PC-9 (cell line): ENCODE data around the gene SYDE2. TPM values are rescaled to one million over a fixed set of nuclear protein-coding genes. Genes with fewer than 3 reads are reported as not detected.

Experiments used
- BruUV-seq: library from RNA; stranded (reverse); fragments of 400-500 nt; replicated peaks from 2 replicates; lab custom pipeline; 2021; lab: Mats Ljungman, UMichigan
- CTCF ChIA-PET: fragments of 300-600 bp; sonication (Branson Sonifier 250); formaldehyde crosslinking; loops from one replicate; lab custom pipeline; 2022; ENCODE audit warnings: antibody characterized with exemption; lab: Charles Lee
- POLR2A ChIA-PET: fragments of 300-600 bp; sonication (Branson Sonifier 250); formaldehyde crosslinking; loops from one replicate; lab custom pipeline; 2022; ENCODE audit warnings: antibody characterized with exemption; ENCODE audit not compliant: unreplicated experiment; lab: Charles Lee
- DNase-seq, 2 experiments: peaks; one replicate each; pipeline versions ENCODE4 v3.0.0 to v3.0.0-alpha.2; 2015 to 2022; ENCODE audit warnings: mixed read lengths in 1 of 2
- H2AFZ ChIP-seq: fragments of 200-600 bp; sonication (generic); 2 replicates; pipeline ENCODE4 v1.8.1; 2017; ENCODE audit warnings: antibody characterized with exemption
- H3F3A ChIP-seq: fragments of 200-600 bp; sonication (generic); 2 replicates; pipeline ENCODE4 v1.8.1; 2017; ENCODE audit warnings: antibody characterized with exemption, mild to moderate bottlenecking, low read depth; ENCODE audit not compliant: insufficient read depth
- H3K27ac ChIP-seq: fragments of 200-600 bp; sonication (generic); 2 replicates; pipeline ENCODE4 v1.6.1; 2016; ENCODE audit warnings: mixed run types
- H3K27me3 ChIP-seq: fragments of 200-600 bp; sonication (generic); 2 replicates; pipeline ENCODE4 v1.6.1; 2016; ENCODE audit warnings: low read depth, mixed run types; ENCODE audit not compliant: insufficient read depth
- H3K36me3 ChIP-seq: fragments of 200-600 bp; sonication (generic); 2 replicates; pipeline ENCODE4 v1.6.1; 2016; ENCODE audit warnings: low read depth, mixed run types
- H3K4me1 ChIP-seq: fragments of 200-600 bp; sonication (generic); replicated peaks from 2 replicates; pipeline ENCODE4 v1.6.1; 2016; ENCODE audit warnings: mixed run types; ENCODE audit not compliant: insufficient read depth
- H3K4me2 ChIP-seq: fragments of 200-600 bp; sonication (generic); 2 replicates; pipeline ENCODE4 v1.6.1; 2017; ENCODE audit warnings: mixed run types
- H3K4me3 ChIP-seq: fragments of 200-600 bp; sonication (generic); 2 replicates; pipeline ENCODE4 v1.6.1; 2016; ENCODE audit warnings: mixed run types
- H3K79me2 ChIP-seq: fragments of 200-600 bp; sonication (generic); 2 replicates; pipeline ENCODE4 v1.6.1; 2017; ENCODE audit warnings: low read depth, mixed run types
- H3K9me2 ChIP-seq: fragments of 200-600 bp; sonication (generic); 2 replicates; pipeline ENCODE4 v1.8.1; 2017; ENCODE audit warnings: mild to moderate bottlenecking; ENCODE audit not compliant: insufficient read depth
- H3K9me3 ChIP-seq: fragments of 200-600 bp; sonication (generic); 2 replicates; pipeline ENCODE4 v1.8.1; 2016; ENCODE audit warnings: low read depth; ENCODE audit not compliant: insufficient read depth
- H4K20me1 ChIP-seq: fragments of 200-600 bp; sonication (generic); 2 replicates; pipeline ENCODE4 v1.8.1; 2017; ENCODE audit not compliant: insufficient read depth
- CTCF ChIP-seq: fragments of 200-600 bp; sonication (generic); conservative IDR thresholded peaks from 2 replicates; pipeline ENCODE4 v1.6.1; 2017; ENCODE audit warnings: mixed run types, antibody characterized with exemption, mild to moderate bottlenecking, moderate library complexity
- EZH2 ChIP-seq: fragments of 200-600 bp; sonication (generic); IDR thresholded peaks from 2 replicates; pipeline ENCODE4 v1.8.0; 2017; ENCODE audit warnings: antibody characterized with exemption, low read depth
- intact Hi-C: fragments of 100-400 bp; cut with micrococcal nuclease; formaldehyde crosslinking; loops from one replicate; pipeline ENCODE4 v1.10.0; 2022; ENCODE audit not compliant: unreplicated experiment
- total RNA-seq: library from RNA; stranded (reverse); gene quantifications from 2 replicates; pipeline ENCODE4 v1.2.3, GENCODE V29; 2021

The SYDE2 gene
- total RNA-seq, 1 experiment from 2014 or later, result 10.3 TPM

- Histone ChIP-seq H3K4me3 (no peak overlapping the region), H3F3A (no peaks in the 10 kb centered on the region), H2AFZ (no peak overlapping the region), H3K27ac (no peak overlapping the region), H3K9me3 (no peaks in the 10 kb centered on the region), H4K20me1 (no peaks in the 10 kb centered on the region), H3K79me2 (no peaks in the 10 kb centered on the region), H3K4me2 (no peak overlapping the region), H3K27me3 (no peaks in the 10 kb centered on the region), H3K9me2 (no peaks in the 10 kb centered on the region), H3K36me3 (no peaks in the 10 kb centered on the region), H3K4me1 (no peaks in the 10 kb centered on the region)
- ChIA-PET CTCF (no interaction called here), POLR2A (no interaction called here)
- no peak for DNase-seq
- intact Hi-C loops, result no loop called here
- no TSS peak for BruUV-seq
- TF ChIP-seq EZH2 (no peak), CTCF (no peak)
These were observed 76.7 kb downstream of the SYDE2 start for GRCh38 chr1:85124091-85124490.

- POLR2A ChIA-PET, result no interaction called here
- Histone ChIP-seq H3K4me2 (no peak overlapping the region), H3K79me2 (no peaks in the 10 kb centered on the region), H4K20me1 (no peaks in the 10 kb centered on the region), H3K36me3 (no peaks in the 10 kb centered on the region), H3K4me3 (no peak overlapping the region), H3K27ac (no peak overlapping the region), H3K4me1 (no peaks in the 10 kb centered on the region), H3F3A (no peaks in the 10 kb centered on the region), H2AFZ (no peak overlapping the region), H3K9me3 (no peaks in the 10 kb centered on the region), H3K9me2 (no peaks in the 10 kb centered on the region), H3K27me3 (no peaks in the 10 kb centered on the region)
- no peak for DNase-seq
- CTCF ChIA-PET, result no interaction called here
- intact Hi-C loops, result no loop called here
- TF ChIP-seq CTCF, result no peak
- TF ChIP-seq EZH2, result no peak
- no TSS peak for BruUV-seq
These were observed 78.6 kb downstream of the SYDE2 start for GRCh38 chr1:85122169-85122568.

GRCh38 chr1:85121744-85122143 is 79.1 kb downstream of the SYDE2 start:
- no peaks in the 10 kb centered on the region for H3K9me3 ChIP-seq
- H4K20me1 ChIP-seq, result no peaks in the 10 kb centered on the region
- no peaks in the 10 kb centered on the region for H3K36me3 ChIP-seq
- POLR2A ChIA-PET, result no interaction called here
- CTCF ChIA-PET, result no interaction called here
- H3K4me3 ChIP-seq, result no peak overlapping the region
- H3K27ac ChIP-seq, result no peak overlapping the region
- no peaks in the 10 kb centered on the region for H3K27me3 ChIP-seq
- intact Hi-C loops, result no loop called here
- TF ChIP-seq EZH2, result no peak
- TF ChIP-seq CTCF, result no peak
- no peaks in the 10 kb centered on the region for H3F3A ChIP-seq
- no peaks in the 10 kb centered on the region for H3K4me1 ChIP-seq
- DNase-seq, result no peak
- no peaks in the 10 kb centered on the region for H3K79me2 ChIP-seq
- H3K9me2 ChIP-seq, result no peaks in the 10 kb centered on the region
- BruUV-seq, result no TSS peak
- H3K4me2 ChIP-seq, result no peak overlapping the region
- no peak overlapping the region for H2AFZ ChIP-seq
